ENCODE results near the gene EDDM13. TPM values are rescaled to one million over a fixed set of nuclear protein-coding genes. Genes with fewer than 3 reads are reported as not detected.
A peak's percentile ranks its signal among the peaks of the same experiment; 100 is the strongest.

EDDM13 gene
- total and polyA plus RNA-seq, 2 of the 13 experiments (the other 11 are each of a cell fraction or from before 2014, with no cell fraction given), result not detected

GRCh38 chr19:56350416-56351045 is 78.0 kb downstream of the EDDM13 start:
- no peak overlapping the region for H3K9ac ChIP-seq (ENCODE audit: insufficient read depth, low read depth, low read length)
- in situ Hi-C loops (cut with HindIII; ENCODE audit: extremely low pct_ligation_motif_present, low pct_unique_long_range_greater_than_20kb), result no loop called here
- 36% methylated on average over 8 of the region's 8 CpGs for WGBS (ENCODE audit: low lambda C conversion rate)
- no peaks in the 10 kb centered on the region for H4K20me1 ChIP-seq (ENCODE audit: insufficient read depth, low read length)
- DNase-seq (ENCODE audit: low spot score) (peak; percentile 58), ATAC-seq (no peak), FAIRE-seq (no peak)
- no peaks in the 10 kb centered on the region for H3K27me3 ChIP-seq (ENCODE audit: control insufficient read depth in 1 of 2, insufficient read depth in 2 of 2, low read length in 2 of 2)
- H3K4me3 ChIP-seq (replicated peaks in 1 of 3; ENCODE audit: insufficient read depth in 1 of 3, low read depth in 2 of 3, low read length in 3 of 3), result no peak overlapping the region
- H3K79me2 ChIP-seq (ENCODE audit: insufficient read depth, low read length), result no peaks in the 10 kb centered on the region
- no peak overlapping the region for H3K27ac ChIP-seq (ENCODE audit: extremely low read length, insufficient read depth, low read length)
- H2AFZ ChIP-seq (ENCODE audit: low read length), result no peak overlapping the region
- H3K36me3 ChIP-seq (replicated peaks in 1 of 2; ENCODE audit: control insufficient read depth in 1 of 2, insufficient read depth in 2 of 2, low read length in 2 of 2), result no peaks in the 10 kb centered on the region
- peaks cover 25% of the 10 kb centered on the region for H3K4me1 ChIP-seq (ENCODE audit: insufficient read depth, low read length)
- BruUV-seq (replicated peaks), result no TSS peak
- TF ChIP-seq POGZ (CRISPR knock-in tag; IDR thresholded peaks at IDR 0.05) (peak; percentile 55), ZNF781 (CRISPR knock-in tag; IDR thresholded peaks at IDR 0.05; ENCODE audit: borderline replicate concordance, not compliant biosample characterization) (no peak), RAD21 (CRISPR knock-in tag; IDR thresholded peaks at IDR 0.05) (peak; percentile 50), EED (CRISPR knock-in tag; IDR thresholded peaks at IDR 0.05) (no peak), ZMYM4 (CRISPR knock-in tag; IDR thresholded peaks at IDR 0.05) (0 out of 2 replicates have a peak, but pooled peaks have one; percentile 19), FOSL2 (CRISPR knock-in tag; IDR thresholded peaks at IDR 0.05) (no peak), STAG1 (CRISPR knock-in tag; IDR thresholded peaks at IDR 0.05) (peak; percentile 73), ZBTB33 (CRISPR knock-in tag; IDR thresholded peaks at IDR 0.05) (peak; percentile 81), CTCF (CRISPR knock-in tag; IDR thresholded peaks at IDR 0.05) (peak; percentile 71), ZNF329 (CRISPR knock-in tag; IDR thresholded peaks at IDR 0.05; ENCODE audit: low read depth) (no peak), SMC3 (IDR thresholded peaks at IDR 0.05; ENCODE audit: low read length) (peak; percentile 66)
- TF ChIP-seq, protein P1, sequence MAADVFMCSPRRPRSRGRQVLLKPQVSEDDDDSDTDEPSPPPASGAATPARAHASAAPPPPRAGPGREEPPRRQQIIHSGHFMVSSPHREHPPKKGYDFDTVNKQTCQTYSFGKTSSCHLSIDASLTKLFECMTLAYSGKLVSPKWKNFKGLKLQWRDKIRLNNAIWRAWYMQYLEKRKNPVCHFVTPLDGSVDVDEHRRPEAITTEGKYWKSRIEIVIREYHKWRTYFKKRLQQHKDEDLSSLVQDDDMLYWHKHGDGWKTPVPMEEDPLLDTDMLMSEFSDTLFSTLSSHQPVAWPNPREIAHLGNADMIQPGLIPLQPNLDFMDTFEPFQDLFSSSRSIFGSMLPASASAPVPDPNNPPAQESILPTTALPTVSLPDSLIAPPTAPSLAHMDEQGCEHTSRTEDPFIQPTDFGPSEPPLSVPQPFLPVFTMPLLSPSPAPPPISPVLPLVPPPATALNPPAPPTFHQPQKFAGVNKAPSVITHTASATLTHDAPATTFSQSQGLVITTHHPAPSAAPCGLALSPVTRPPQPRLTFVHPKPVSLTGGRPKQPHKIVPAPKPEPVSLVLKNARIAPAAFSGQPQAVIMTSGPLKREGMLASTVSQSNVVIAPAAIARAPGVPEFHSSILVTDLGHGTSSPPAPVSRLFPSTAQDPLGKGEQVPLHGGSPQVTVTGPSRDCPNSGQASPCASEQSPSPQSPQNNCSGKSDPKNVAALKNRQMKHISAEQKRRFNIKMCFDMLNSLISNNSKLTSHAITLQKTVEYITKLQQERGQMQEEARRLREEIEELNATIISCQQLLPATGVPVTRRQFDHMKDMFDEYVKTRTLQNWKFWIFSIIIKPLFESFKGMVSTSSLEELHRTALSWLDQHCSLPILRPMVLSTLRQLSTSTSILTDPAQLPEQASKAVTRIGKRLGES (CRISPR knock-in tag; IDR thresholded peaks at IDR 0.05; ENCODE audit: borderline replicate concordance), result no peak
- POLR2A ChIA-PET, result no interaction called here
- CTCF ChIA-PET (ENCODE audit: low intra/inter-chr PET ratio, low total read pairs), result interaction anchor here (1.0 to 1.7 kb wide), 3 partner anchors 41 to 284 kb away, joined by 3 to 6 read pairs (median 5); no protein-coding TSS in a partner anchor
- H3K9me3 ChIP-seq (ENCODE audit: low read length), result no peaks in the 10 kb centered on the region
- no peak overlapping the region for H3K4me2 ChIP-seq (ENCODE audit: low read depth, low read length)
- intact Hi-C loops (cut with micrococcal nuclease; ENCODE audit: unreplicated experiment), result no loop called here
